Right lung (tissue), 5 donors: Measurements from ENCODE around the gene ACYP2. TPM values are rescaled to one million over a fixed set of nuclear protein-coding genes. Genes with fewer than 3 reads are reported as not detected.

Source experiments
- DNase-seq, 2 donors: peaks; one replicate each; pipeline ENCODE4 v3.0.0-alpha.2; 2013
- polyA plus RNA-seq, 5 donors: library from polyadenylated mRNA; unstranded; fragments of 120-200 nt; gene quantifications; one replicate each; pipeline versions ENCODE4 v1.2.1 to v1.2.3, GENCODE V29; 2013; ENCODE audit warnings: inconsistent platforms in 1 of 5, low replicate concordance in 1 of 5; ENCODE audit not compliant: insufficient read length in 5 of 5, insufficient read depth in 1 of 5

Gene ACYP2
- polyA plus RNA-seq, 5 donors = 14.7 to 16.8 (median 15.4) TPM

GRCh38 chr2:54212456-54212855, 97.0 kb downstream of the ACYP2 start:
- no peak for DNase-seq

GRCh38 chr2:54213082-54213481, 97.7 kb downstream of the ACYP2 start:
- DNase-seq = no peak

GRCh38 chr2:54224997-54225396, 109.6 kb downstream of the ACYP2 start:
- DNase-seq = no peak

GRCh38 chr2:54226260-54226659, 110.8 kb downstream of the ACYP2 start:
- no peak for DNase-seq

- DNase-seq = no peak
Observed at GRCh38 chr2:54227798-54228197, 112.4 kb downstream of the ACYP2 start.

GRCh38 chr2:54228945-54229344, 113.5 kb downstream of the ACYP2 start:
- peak; percentile 49 to 50 for DNase-seq

- DNase-seq = no peak
Observed at GRCh38 chr2:54233832-54234649, 118.6 kb downstream of the ACYP2 start.

- no peak for DNase-seq
Observed at GRCh38 chr2:54237428-54237827, 122.0 kb downstream of the ACYP2 start.

- DNase-seq = no peak
Observed at GRCh38 chr2:54239427-54239826, 124.0 kb downstream of the ACYP2 start.

GRCh38 chr2:54240515-54241469, 125.4 kb downstream of the ACYP2 start:
- peak; percentile 65 for DNase-seq

GRCh38 chr2:54247115-54247514, 131.7 kb downstream of the ACYP2 start:
- DNase-seq = no peak

- DNase-seq = no peak
Observed at GRCh38 chr2:54249629-54250028, 134.2 kb downstream of the ACYP2 start.

- no peak for DNase-seq
Observed at GRCh38 chr2:54254180-54254579, 138.8 kb downstream of the ACYP2 start.

- DNase-seq = no peak
Observed at GRCh38 chr2:54255230-54256090, 140.0 kb downstream of the ACYP2 start.

- no peak for DNase-seq
Observed at GRCh38 chr2:54256091-54256694, 140.8 kb downstream of the ACYP2 start, which contains the start of gene TSPYL6. TSPYL6 (minus strand) TSS chr2:54256229; CDS start chr2:54256151, 78 bp downstream.

- DNase-seq = no peak
Observed at GRCh38 chr2:54258166-54258565, 142.8 kb downstream of the ACYP2 start.

- no peak for DNase-seq
Observed at GRCh38 chr2:54259413-54260240, 144.2 kb downstream of the ACYP2 start.

- DNase-seq = no peak
Observed at GRCh38 chr2:54260241-54260595, 144.8 kb downstream of the ACYP2 start.

- peak; percentile 10 to 15 for DNase-seq
Observed at GRCh38 chr2:54261537-54261936, 146.1 kb downstream of the ACYP2 start.
